GM23248 (cell line): ENCODE results near the gene CARD10.
"Not testable (repeated sequence)": the region's sequence is repeated elsewhere in the genome, so short reads cannot be mapped to it uniquely, and the experiment has no call there.

ENCODE experiments used
- EZH2 ChIP-seq: fragments of 200-600 bp; sonication (generic); IDR thresholded peaks from 2 replicates; pipeline ENCODE4 v1.6.1; 2018; ENCODE audit warnings: antibody characterized with exemption, mild to moderate bottlenecking; ENCODE audit not compliant: insufficient read depth, poor library complexity, severe bottlenecking
- EZH2phosphoT487 ChIP-seq: fragments of 200-600 bp; sonication (generic); IDR thresholded peaks from 2 replicates; pipeline ENCODE4 v1.6.1; 2018; ENCODE audit warnings: antibody characterized with exemption, moderate library complexity, mild to moderate bottlenecking, low read depth; ENCODE audit not compliant: insufficient read depth

GRCh38 chr22:37527081-37527752 lies 8.0 kb upstream of the CARD10 start:
- not testable (repeated sequence) for TF ChIP-seq EZH2, EZH2phosphoT487
